GM13976 (cell line): ENCODE measurements around the gene CYP46A1.

Source experiments
- DNase-seq: peaks from one replicate; pipeline ENCODE4 v3.0.0; 2012; ENCODE audit warnings: low spot score
- CTCF ChIP-seq: IDR thresholded peaks from 2 replicates; pipeline ENCODE4 v1.5.1; 2012; ENCODE audit warnings: borderline replicate concordance, mild to moderate bottlenecking; ENCODE audit not compliant: insufficient read depth; ENCODE audit errors: extremely low read depth, missing control alignments, control extremely low read depth
- in situ Hi-C: fragments of 300-500 bp; cut with MboI; formaldehyde crosslinking; loops from one replicate; pipeline ENCODE4 v1.12.0; 2022; ENCODE audit warnings: low sequenced_read_pairs, mixed read lengths, inconsistent platforms; ENCODE audit not compliant: unreplicated experiment

CYP46A1 gene

GRCh38 chr14:99707921-99708320 lies 23.8 kb downstream of the CYP46A1 start:
- no peak for TF ChIP-seq CTCF
- in situ Hi-C loops = no loop called here
- no peak for DNase-seq

- DNase-seq = no peak
- no peak for TF ChIP-seq CTCF
- in situ Hi-C loops = no loop called here
These were observed 24.4 kb downstream of the CYP46A1 start for GRCh38 chr14:99708449-99708848.

- TF ChIP-seq CTCF = no peak
- in situ Hi-C loops = no loop called here
These were observed 29.9 kb downstream of the CYP46A1 start for GRCh38 chr14:99713972-99714371.

GRCh38 chr14:99715266-99716000 lies 31.3 kb downstream of the CYP46A1 start:
- TF ChIP-seq CTCF = no peak
- in situ Hi-C loops = no loop called here
- no peak for DNase-seq

More at GRCh38 chr14:99713972-99714371, 29.9 kb downstream of the CYP46A1 start:
- no peak for DNase-seq

GRCh38 chr14:99716091-99716849 lies 32.2 kb downstream of the CYP46A1 start:
- no peak for TF ChIP-seq CTCF
- in situ Hi-C loops = no loop called here

GRCh38 chr14:99716850-99717681 lies 33.0 kb downstream of the CYP46A1 start:
- no peak for TF ChIP-seq CTCF
- no peak for DNase-seq

More at GRCh38 chr14:99716091-99716849, 32.2 kb downstream of the CYP46A1 start:
- DNase-seq = no peak

More at GRCh38 chr14:99716850-99717681, 33.0 kb downstream of the CYP46A1 start:
- in situ Hi-C loops = no loop called here
